Measurements from ENCODE around the gene LILRA2.
"Not testable (repeated sequence)": the region's sequence is repeated elsewhere in the genome, so short reads cannot be mapped to it uniquely, and the experiment has no call there.

The LILRA2 gene

DNA sequence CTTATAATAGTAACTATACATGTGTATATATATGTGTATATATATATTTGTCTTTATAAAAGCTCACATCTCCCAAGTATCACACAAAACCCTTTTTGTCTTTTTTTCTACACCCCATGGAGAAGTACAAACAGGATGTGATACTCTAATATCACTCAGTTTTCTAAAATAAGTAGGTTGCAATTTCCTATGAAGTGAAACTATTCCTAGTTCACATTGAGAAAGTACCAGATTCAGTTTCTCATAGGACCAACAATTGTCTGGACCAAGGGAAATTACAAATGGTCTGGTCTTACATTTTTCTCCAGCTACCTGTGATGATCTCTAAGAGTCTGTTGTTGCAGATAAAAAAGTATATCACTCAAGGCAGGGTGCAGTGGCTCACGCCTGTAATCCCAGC is 38.8 kb downstream of the LILRA2 start:
- no peak for FAIRE-seq

DNA sequence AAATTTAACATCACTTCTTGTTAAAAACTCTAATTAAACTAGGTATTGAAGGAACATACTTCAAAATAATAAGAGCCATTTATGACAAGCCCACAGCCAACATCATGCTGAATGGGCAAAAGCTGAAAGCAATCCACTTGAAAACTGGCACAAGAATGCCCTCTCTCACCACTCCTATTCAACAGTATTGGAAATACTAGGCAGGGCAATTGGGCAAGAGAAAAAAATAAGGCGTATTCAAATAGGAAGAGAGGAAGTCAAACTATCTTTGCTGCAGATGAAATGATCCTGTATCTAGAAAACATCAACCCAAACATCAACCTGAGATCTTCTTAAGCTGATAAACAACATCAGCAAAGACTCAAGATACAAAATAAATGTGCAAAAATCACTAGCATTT is 41.1 kb downstream of the LILRA2 start:
- no peak for FAIRE-seq

DNA sequence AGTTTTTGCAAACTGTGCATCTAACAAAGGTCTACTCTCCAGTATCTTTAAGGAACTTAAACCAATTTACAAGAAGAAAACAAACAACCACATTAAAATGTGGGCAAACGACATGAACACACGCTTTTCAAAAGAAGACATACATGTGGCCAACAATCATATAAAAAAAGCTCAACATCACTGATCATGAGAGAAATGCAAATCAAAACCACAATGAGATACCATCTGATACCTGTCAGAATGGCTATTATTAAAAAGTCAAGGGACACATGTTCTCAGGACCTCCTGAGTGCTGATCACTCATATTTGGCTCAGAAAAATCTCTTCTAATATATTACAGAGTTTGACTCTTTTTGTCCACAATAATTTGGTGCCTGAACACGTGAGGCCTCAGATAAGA is 42.5 kb downstream of the LILRA2 start:
- FAIRE-seq: no peak

DNA sequence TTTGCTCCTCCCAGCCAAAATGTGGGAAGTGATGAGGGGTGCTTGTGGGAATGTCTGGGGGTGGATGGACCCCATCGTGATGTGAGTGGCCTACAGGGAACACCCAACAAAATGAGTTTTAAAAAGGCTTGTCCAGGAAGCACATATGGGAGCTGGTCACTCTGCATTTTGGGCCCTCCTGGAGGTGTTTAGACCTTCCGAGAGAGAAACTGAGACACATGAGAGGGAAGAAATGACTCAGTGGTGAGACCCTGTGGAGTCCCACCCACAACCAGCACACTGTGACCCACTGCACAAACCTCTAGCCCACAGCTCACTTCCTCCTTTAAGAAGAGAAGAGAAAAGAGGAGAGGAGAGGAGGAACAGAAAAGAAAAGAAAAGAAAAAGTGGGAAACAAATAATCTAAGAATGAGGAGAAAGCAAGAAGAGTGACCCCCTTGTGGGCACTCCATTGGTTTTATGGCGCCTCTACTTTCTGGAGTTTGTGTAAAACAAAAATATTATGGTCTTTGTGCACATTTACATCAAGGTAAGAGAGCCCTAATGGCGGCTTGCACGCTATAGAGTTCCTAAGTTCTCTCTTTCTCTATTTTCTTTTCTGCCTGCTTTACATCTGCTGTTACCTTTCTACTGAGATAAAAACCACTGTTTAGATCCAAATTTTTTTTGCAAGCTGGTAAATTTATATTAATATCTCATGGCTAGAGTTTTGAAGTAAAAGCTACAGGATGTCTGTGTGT is 43.4 kb downstream of the LILRA2 start:
- FAIRE-seq: no peak

DNA sequence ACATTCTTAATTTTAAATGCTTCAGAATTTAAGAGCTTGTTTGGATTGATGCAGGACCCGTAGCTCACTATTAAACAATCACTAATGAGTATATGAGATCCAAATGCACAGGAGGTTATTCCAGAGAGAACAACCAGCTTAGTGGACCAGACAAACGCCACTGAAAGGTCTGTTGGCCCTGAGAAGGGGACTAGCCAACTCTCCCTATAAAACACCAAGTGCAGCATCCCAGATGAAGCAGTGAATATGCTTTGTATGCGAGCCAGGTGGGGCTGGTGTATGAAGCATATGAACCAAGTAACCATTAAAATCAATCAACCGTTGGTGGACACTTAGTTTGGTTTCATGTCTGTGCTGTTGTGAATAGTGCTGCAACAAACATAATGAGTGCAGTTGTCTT is 46.9 kb downstream of the LILRA2 start:
- FAIRE-seq: no peak

DNA sequence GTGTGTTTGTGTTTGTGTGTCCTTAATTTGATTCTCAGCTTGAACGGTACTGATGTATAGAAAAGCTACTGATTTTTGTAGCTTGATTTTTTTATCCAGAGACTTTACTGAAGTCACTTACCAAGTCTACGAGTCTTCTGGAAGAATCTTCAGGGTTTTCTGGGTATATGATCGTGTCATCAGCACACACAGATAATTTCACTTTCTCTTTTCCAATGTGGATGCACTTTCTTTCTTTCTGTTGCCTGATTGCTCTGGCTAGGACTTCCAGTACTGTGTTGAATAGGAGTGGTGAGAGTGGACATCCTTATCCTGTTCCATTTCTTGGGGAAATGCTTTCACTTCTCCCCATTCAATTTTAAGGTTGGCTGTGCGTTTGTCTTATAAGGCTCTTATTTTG is 48.8 kb downstream of the LILRA2 start:
- FAIRE-seq: no peak

DNA sequence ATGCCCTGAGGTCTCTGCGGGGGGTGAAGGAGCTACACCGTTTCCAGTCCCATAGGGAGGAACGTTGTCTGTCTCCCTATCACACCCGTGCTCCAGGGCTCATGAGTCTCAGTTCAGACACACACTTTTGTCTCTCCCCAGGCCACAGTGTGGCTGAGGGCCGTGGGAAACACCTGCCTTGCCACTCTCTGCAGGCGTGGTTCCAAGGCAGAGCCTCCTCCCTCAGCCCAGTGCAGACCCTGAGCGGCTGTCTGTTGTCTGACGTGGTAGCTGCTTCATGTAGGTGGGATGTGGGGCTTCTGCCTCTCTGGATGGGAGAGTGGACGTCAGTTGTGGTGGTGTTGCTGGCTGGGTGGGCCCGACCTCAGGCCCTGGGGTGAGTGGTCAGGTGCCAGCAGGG is 50.6 kb downstream of the LILRA2 start:
- not testable (repeated sequence) for FAIRE-seq

DNA sequence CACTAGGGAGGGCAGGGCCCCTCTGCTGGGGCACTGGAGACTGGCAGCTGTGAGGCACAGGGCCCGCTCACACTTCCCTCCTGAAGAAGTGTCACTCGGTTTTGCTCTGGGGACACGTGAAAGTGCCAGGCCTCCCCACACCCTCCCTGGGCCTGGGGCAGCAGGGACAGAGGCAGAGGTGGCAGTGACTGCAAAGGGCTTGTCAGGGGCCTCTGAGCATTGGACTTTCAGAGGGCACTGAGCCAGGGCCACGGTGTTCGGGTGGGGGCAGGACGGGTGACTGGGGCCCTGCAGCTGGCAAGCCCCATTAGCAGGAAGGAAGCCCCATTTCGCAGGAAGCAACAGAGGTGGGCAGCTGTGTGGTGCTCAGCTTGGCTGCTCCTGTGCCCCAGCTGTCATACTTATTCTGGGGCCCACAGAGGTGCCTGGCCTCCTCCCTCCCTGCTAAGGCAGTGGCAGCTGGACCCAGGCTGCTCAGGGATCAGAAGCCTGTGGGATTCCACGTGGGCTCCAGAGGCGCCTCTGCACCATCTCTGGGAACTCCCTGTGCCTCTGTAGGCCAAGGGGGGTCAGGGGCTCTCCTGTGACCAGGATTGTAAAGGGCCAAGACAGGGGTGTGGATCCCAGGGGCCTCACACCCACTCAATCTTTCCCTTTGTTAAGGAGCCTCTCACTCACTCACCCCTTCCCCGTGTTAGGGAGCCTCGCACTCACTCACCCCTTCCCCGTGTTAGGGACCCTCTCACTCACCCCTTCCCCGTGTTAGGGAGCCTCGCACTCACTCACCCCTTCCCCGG is 51.5 kb downstream of the LILRA2 start:
- not testable (repeated sequence) for FAIRE-seq

DNA sequence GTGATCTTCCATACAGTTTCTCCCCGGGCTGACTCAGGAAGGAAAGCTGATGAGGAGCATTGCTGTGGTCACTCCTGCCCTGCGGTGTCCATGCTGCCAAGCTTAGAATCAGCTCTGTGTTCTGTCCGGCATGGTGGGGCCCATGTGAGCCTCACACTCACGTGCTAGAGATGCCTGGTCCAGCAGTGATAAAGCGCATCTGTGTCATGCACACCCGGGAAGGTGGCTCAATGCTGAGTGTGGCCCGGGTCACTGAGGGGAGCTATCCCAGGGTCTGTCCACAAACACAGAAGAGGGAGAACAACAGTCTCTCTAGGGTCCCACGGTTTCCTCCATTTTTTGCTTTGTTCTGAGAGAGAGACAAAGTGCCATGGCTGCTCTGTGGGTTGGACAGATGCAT is 53.2 kb downstream of the LILRA2 start:
- FAIRE-seq: no peak

DNA sequence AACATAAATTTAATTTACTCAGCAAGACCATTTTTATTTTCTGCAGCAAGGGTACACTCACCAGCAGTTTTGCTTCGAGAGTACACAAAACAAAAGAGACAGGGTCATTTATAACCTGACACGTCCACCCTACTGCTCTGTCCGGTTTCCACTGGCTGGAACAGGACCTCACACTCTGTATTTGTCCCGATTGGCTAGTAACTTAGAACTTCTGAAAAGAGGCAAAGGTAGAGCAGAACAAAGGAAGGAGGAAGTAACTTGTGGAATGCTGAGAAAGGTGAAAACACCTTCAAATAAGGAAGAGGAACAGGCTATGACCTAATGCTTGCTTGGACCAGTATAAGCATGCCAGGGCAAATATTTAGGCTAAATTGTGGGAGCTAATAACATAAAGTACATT is 54.3 kb downstream of the LILRA2 start:
- FAIRE-seq: not testable (repeated sequence)

DNA sequence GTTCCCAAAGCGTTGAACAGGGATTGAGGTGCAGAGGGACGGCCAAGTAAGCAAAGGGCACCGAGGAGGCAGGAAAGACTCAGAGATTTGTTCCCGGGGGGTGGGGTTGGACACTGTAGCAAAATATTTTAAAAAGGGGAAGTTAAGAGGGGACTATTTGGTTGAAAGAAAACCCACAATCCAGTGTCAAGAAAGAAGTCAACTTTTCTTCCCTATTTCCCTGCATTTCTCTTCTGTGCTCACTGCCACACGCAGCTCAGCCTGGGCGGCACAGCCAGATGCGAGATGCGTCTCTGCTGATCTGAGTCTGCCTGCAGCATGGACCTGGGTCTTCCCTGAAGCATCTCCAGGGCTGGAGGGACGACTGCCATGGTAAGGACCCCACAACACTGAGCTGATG is 56.7 kb downstream of the LILRA2 start, which contains the start of gene LILRB1:
LILRB1 (plus strand) TSS at position 223 of the 400 bp plus-strand sequence. CDS start 590 bp downstream, outside the sequence.
- not testable (repeated sequence) for FAIRE-seq

DNA sequence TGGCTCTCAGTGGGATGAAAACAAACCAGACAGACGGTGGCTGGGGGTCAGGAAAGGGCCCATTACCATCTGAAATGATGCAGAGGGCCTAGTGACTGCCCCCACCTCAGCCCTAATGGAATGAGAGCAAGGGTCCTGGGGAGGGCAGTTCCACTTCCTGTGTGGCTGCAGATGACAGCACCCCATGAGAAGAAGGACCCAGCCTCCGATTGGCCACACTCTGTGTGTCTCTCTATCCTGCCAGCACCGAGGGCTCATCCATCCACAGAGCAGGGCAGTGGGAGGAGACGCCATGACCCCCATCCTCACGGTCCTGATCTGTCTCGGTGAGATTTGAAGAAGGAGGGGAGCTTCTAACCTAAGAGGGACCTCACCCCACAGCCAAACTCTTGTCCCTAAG is 57.2 kb downstream of the LILRA2 start:
- no peak for FAIRE-seq

DNA sequence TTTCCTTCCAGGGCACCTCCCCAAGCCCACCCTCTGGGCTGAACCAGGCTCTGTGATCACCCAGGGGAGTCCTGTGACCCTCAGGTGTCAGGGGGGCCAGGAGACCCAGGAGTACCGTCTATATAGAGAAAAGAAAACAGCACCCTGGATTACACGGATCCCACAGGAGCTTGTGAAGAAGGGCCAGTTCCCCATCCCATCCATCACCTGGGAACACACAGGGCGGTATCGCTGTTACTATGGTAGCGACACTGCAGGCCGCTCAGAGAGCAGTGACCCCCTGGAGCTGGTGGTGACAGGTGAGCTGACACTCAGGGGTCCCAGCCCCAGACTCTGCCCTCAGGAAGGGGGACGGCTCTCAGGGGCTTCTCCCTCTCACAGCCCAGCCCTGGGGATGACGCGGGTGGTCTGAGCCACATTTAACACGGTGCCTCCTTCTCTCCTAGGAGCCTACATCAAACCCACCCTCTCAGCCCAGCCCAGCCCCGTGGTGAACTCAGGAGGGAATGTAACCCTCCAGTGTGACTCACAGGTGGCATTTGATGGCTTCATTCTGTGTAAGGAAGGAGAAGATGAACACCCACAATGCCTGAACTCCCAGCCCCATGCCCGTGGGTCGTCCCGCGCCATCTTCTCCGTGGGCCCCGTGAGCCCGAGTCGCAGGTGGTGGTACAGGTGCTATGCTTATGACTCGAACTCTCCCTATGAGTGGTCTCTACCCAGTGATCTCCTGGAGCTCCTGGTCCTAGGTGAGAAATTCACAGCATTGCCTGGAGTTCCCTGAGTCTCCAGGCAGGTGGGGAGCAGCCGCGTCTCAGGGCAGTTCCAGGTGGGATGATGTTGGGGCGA is 58.1 kb downstream of the LILRA2 start:
- not testable (repeated sequence) for FAIRE-seq

DNA sequence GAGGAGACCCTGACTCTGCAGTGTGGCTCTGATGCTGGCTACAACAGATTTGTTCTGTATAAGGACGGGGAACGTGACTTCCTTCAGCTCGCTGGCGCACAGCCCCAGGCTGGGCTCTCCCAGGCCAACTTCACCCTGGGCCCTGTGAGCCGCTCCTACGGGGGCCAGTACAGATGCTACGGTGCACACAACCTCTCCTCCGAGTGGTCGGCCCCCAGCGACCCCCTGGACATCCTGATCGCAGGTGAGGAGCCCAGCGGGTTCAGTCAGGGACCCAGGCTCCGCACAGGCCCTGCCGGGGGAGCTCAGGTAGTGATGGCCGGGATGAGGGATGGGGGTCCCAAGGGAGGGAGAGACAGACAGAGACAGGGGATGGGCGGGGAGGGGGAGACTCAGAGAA is 58.9 kb downstream of the LILRA2 start:
- FAIRE-seq: not testable (repeated sequence)

DNA sequence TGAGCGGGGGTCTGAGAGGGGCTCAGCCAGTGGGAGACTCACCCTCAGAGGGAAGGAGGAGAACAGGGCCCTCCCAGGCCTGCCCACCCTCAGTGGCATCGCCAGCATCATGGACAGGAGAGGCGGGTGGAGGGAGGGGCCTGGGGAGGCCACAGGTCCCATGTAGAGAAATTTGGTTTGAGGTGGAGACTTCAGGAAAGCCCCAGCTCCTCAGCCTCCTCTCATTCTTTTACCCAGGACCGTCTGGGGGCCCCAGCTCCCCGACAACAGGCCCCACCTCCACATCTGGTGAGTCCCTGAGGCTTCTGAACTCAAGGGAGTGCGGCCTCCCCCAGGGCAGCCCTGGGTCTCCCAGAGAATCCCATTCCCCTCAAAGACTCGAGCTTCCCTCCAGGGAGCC is 59.8 kb downstream of the LILRA2 start:
- FAIRE-seq: no peak

DNA sequence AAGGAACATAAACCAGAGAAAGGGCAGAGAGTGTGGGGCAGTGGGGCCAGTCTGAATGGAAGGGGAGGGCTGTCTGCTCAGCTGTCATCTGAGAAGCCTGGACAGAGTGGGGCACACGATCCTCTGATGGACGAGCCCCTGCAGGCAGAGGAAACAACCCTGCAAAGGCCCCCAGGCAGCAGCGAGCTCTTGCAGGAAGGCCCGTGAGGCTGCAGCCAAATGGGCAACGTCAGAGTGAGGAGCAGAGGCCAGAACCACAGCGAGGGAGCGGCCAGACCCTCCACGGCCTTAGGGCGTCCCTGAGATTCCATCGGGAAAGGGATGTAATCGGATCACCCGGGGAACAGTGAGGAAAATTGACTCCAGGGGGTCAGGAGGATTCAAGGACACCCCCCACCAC is 62.5 kb downstream of the LILRA2 start:
- FAIRE-seq: not testable (repeated sequence)

DNA sequence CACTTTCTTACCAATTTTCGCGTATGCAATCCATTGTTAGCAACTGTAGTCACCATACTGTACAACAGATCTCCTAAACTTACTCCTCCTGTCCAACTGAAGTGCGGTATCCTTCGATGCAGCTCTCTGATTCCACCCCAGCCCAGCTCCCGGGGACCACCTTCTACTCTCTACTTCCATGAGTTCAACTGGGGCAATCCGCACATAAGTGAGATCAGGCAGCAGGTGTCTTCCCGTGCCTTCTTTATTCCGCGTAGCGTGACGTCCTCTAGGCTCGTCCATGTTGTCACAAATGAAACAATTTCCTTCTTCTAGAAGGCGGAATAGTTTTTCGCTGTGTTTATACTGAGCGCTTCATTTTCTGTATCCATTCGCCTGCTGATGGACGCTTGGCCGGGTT is 65.1 kb downstream of the LILRA2 start:
- FAIRE-seq: no peak

Data from A204.1 (cell line).